ENCODE measurements around the gene CBLB.

The CBLB gene

GRCh38 chr3:105836533-105836932 lies 32.3 kb downstream of the CBLB start:
- H3K36me3 ChIP-seq (ENCODE audit: control insufficient read depth, insufficient read depth, low read length), result no peaks in the 10 kb centered on the region
- no peaks in the 10 kb centered on the region for H3K9me3 ChIP-seq (ENCODE audit: control insufficient read depth, low read length)
- 93 to 94% methylated on average over 5 of the region's 5 CpGs for WGBS, 2 experiments
- H3K4me1 ChIP-seq (ENCODE audit: control insufficient read depth, insufficient read depth, low read length), result no peaks in the 10 kb centered on the region
- no peak overlapping the region for H3K27ac ChIP-seq (ENCODE audit: insufficient read depth, low read depth, low read length, poor library complexity, severe bottlenecking)
- no peaks in the 10 kb centered on the region for H3K27me3 ChIP-seq (ENCODE audit: control insufficient read depth, insufficient read depth, low read length, poor library complexity, severe bottlenecking)
- no peak overlapping the region for H3K4me3 ChIP-seq (ENCODE audit: insufficient read depth, low read depth, low read length)

GRCh38 chr3:105835606-105836005 lies 33.2 kb downstream of the CBLB start:
- Histone ChIP-seq H3K4me1 (ENCODE audit: control insufficient read depth, insufficient read depth, low read length) (no peaks in the 10 kb centered on the region), H3K9me3 (ENCODE audit: control insufficient read depth, low read length) (no peaks in the 10 kb centered on the region), H3K4me3 (ENCODE audit: insufficient read depth, low read depth, low read length) (no peak overlapping the region), H3K36me3 (ENCODE audit: control insufficient read depth, insufficient read depth, low read length) (no peaks in the 10 kb centered on the region), H3K27ac (ENCODE audit: insufficient read depth, low read depth, low read length, poor library complexity, severe bottlenecking) (no peak overlapping the region), H3K27me3 (ENCODE audit: control insufficient read depth, insufficient read depth, low read length, poor library complexity, severe bottlenecking) (no peaks in the 10 kb centered on the region)

DNA sequence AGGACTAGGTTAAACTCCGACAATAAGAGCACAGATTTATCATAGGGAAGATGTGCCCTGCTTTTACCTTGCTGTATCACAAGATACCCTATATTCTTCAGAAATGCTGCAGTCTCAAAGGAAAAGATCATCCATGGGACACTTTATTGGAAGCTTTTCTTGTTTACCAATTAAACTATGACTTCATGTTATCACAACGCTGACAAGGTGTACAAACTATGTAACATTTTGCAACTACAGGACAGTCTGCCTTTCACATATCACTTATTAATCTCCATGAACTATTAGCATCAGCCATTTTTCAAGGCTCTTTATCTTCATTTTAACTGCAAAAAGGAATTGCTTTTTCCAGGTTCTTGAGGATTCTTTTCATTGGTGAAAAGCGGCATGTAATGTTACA lies 34.0 kb downstream of the CBLB start:
- Histone ChIP-seq H3K4me1 (ENCODE audit: control insufficient read depth, insufficient read depth, low read length) (no peaks in the 10 kb centered on the region), H3K4me3 (ENCODE audit: insufficient read depth, low read depth, low read length) (no peak overlapping the region), H3K9me3 (ENCODE audit: control insufficient read depth, low read length) (no peaks in the 10 kb centered on the region), H3K27ac (ENCODE audit: insufficient read depth, low read depth, low read length, poor library complexity, severe bottlenecking) (no peak overlapping the region), H3K27me3 (ENCODE audit: control insufficient read depth, insufficient read depth, low read length, poor library complexity, severe bottlenecking) (no peaks in the 10 kb centered on the region), H3K36me3 (ENCODE audit: control insufficient read depth, insufficient read depth, low read length) (no peaks in the 10 kb centered on the region)
- 94 to 98% methylated on average over 2 of the region's 3 CpGs for WGBS, 2 experiments

- no peaks in the 10 kb centered on the region for H3K27me3 ChIP-seq (ENCODE audit: control insufficient read depth, insufficient read depth, low read length, poor library complexity, severe bottlenecking)
- no peak overlapping the region for H3K4me3 ChIP-seq (ENCODE audit: insufficient read depth, low read depth, low read length)
- no peaks in the 10 kb centered on the region for H3K36me3 ChIP-seq (ENCODE audit: control insufficient read depth, insufficient read depth, low read length)
- H3K9me3 ChIP-seq (ENCODE audit: control insufficient read depth, low read length), result no peaks in the 10 kb centered on the region
- no peaks in the 10 kb centered on the region for H3K4me1 ChIP-seq (ENCODE audit: control insufficient read depth, insufficient read depth, low read length)
- 89 to 93% methylated on average over 4 of the region's 4 CpGs for WGBS, 2 experiments
- no peak overlapping the region for H3K27ac ChIP-seq (ENCODE audit: insufficient read depth, low read depth, low read length, poor library complexity, severe bottlenecking)
Observed at GRCh38 chr3:105832644-105833043, 36.2 kb downstream of the CBLB start.

- WGBS, 2 experiments, result 93 to 97% methylated on average over 2 of the region's 2 CpGs
- no peak overlapping the region for H3K27ac ChIP-seq (ENCODE audit: insufficient read depth, low read depth, low read length, poor library complexity, severe bottlenecking)
- no peaks in the 10 kb centered on the region for H3K9me3 ChIP-seq (ENCODE audit: control insufficient read depth, low read length)
- no peaks in the 10 kb centered on the region for H3K4me1 ChIP-seq (ENCODE audit: control insufficient read depth, insufficient read depth, low read length)
- H3K27me3 ChIP-seq (ENCODE audit: control insufficient read depth, insufficient read depth, low read length, poor library complexity, severe bottlenecking), result no peaks in the 10 kb centered on the region
- no peaks in the 10 kb centered on the region for H3K36me3 ChIP-seq (ENCODE audit: control insufficient read depth, insufficient read depth, low read length)
- no peak overlapping the region for H3K4me3 ChIP-seq (ENCODE audit: insufficient read depth, low read depth, low read length)
Observed at GRCh38 chr3:105830836-105831235, 38.0 kb downstream of the CBLB start.

DNA sequence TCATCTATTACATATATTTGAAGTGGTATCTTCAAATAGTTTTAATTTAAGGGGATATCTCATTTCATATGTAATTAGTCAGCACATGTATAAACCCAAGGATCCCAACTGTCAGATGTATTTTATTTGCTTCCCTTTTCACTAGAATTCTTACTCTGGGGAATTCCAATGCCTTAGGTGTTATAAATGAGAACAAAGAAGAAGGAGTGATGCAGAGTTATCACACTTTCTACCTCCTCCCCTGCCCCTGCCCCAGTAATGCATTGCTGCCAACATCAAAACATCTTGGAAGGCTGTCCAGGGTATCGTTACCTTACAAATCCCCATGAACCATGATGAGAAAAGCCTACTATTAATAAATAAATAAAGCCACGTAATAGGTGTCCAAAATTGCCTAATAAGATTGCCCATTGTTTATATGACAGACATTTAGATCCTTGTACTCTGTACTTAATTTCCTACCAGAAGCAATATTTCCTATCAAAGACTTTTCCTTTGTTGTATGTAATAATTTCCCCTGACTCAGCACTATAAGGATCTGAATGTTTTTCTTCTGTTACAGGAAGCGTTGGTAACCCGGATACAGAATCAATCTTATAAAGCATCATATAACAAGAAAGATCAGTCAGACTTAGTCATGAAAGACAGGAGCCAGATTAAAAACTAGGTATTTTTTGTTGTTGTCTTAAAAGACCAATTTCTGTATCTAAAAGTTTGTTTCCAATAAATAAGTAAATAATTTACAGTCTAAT lies 38.8 kb downstream of the CBLB start:
- H3K27ac ChIP-seq (ENCODE audit: insufficient read depth, low read depth, low read length, poor library complexity, severe bottlenecking), result no peak overlapping the region
- H3K4me3 ChIP-seq (ENCODE audit: insufficient read depth, low read depth, low read length), result no peak overlapping the region
- no peaks in the 10 kb centered on the region for H3K36me3 ChIP-seq (ENCODE audit: control insufficient read depth, insufficient read depth, low read length)
- H3K4me1 ChIP-seq (ENCODE audit: control insufficient read depth, insufficient read depth, low read length), result no peaks in the 10 kb centered on the region
- WGBS, 2 experiments, result 97 to 100% methylated on average over 3 to 4 of the region's 4 CpGs
- no peaks in the 10 kb centered on the region for H3K27me3 ChIP-seq (ENCODE audit: control insufficient read depth, insufficient read depth, low read length, poor library complexity, severe bottlenecking)
- H3K9me3 ChIP-seq (ENCODE audit: control insufficient read depth, low read length), result no peaks in the 10 kb centered on the region

DNA sequence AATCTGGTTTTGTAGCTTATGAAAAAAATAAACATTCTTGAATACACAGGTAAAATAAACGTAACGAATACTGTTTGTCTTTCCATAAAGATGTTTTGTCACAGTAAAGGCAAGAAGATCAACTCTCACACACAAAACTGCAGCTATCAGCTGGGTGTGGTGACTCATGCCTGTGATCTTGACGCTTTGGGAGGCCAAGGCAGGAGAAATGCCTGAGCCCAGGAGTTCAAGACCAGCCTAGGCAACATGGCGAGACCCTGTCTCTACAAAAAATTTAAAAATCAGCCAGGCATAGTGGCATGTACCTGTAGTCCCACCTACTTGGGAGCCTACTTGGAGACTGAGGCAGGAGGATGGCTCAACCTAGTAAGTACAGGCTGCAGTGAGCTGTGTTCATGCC lies 39.6 kb downstream of the CBLB start:
- Histone ChIP-seq H3K4me1 (ENCODE audit: control insufficient read depth, insufficient read depth, low read length) (no peaks in the 10 kb centered on the region), H3K27ac (ENCODE audit: insufficient read depth, low read depth, low read length, poor library complexity, severe bottlenecking) (no peak overlapping the region), H3K36me3 (ENCODE audit: control insufficient read depth, insufficient read depth, low read length) (no peaks in the 10 kb centered on the region), H3K9me3 (ENCODE audit: control insufficient read depth, low read length) (no peaks in the 10 kb centered on the region), H3K27me3 (ENCODE audit: control insufficient read depth, insufficient read depth, low read length, poor library complexity, severe bottlenecking) (no peaks in the 10 kb centered on the region), H3K4me3 (ENCODE audit: insufficient read depth, low read depth, low read length) (no peak overlapping the region)
- 86 to 93% methylated on average over 4 of the region's 4 CpGs for WGBS, 2 experiments

DNA sequence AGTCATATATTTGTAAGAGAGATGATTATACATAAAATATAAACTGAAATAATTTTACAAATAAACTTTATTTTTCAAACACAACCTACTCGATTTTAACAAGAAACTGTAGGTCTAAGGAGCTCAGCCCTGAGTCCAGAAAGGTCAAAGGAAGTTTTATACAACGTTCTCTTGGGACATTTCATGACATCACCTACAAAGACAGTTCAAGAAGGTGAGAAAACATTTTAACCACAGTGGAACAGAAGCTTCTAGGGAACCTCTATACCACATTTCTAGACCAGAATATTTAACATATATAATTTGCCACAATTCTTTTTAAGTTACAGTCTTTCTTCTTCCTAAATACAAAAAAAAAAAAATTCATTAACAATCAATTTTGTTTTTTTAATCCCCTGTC lies 40.1 kb downstream of the CBLB start:
- no peak overlapping the region for H3K4me3 ChIP-seq (ENCODE audit: insufficient read depth, low read depth, low read length)
- H3K9me3 ChIP-seq (ENCODE audit: control insufficient read depth, low read length), result no peaks in the 10 kb centered on the region
- no peaks in the 10 kb centered on the region for H3K36me3 ChIP-seq (ENCODE audit: control insufficient read depth, insufficient read depth, low read length)
- 86 to 89% methylated on average over 2 of the region's 2 CpGs for WGBS, 2 experiments
- H3K27ac ChIP-seq (ENCODE audit: insufficient read depth, low read depth, low read length, poor library complexity, severe bottlenecking), result no peak overlapping the region
- no peaks in the 10 kb centered on the region for H3K4me1 ChIP-seq (ENCODE audit: control insufficient read depth, insufficient read depth, low read length)
- no peaks in the 10 kb centered on the region for H3K27me3 ChIP-seq (ENCODE audit: control insufficient read depth, insufficient read depth, low read length, poor library complexity, severe bottlenecking)

DNA sequence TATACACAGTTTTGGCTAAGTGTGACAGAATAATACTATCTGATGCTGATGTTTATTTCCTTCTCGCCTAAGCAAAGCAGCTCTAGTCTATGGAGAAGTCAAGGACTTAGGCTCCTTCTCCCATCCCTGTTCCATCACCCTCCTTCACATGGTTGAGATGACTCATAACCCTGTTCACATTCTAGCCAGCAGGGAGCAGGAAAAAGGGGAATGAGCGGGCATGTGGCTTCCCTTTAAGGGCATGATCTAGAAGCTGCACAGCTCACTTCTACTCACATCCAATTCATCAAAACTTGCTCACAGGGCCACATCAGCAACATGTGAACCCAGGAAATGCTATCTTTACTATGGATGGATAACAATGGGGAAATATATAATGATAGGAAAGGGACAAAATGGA lies 40.9 kb downstream of the CBLB start:
- Histone ChIP-seq H3K9me3 (ENCODE audit: control insufficient read depth, low read length) (no peaks in the 10 kb centered on the region), H3K27me3 (ENCODE audit: control insufficient read depth, insufficient read depth, low read length, poor library complexity, severe bottlenecking) (no peaks in the 10 kb centered on the region), H3K4me1 (ENCODE audit: control insufficient read depth, insufficient read depth, low read length) (no peaks in the 10 kb centered on the region), H3K4me3 (ENCODE audit: insufficient read depth, low read depth, low read length) (no peak overlapping the region), H3K36me3 (ENCODE audit: control insufficient read depth, insufficient read depth, low read length) (peaks cover 2% of the 10 kb centered on the region), H3K27ac (ENCODE audit: insufficient read depth, low read depth, low read length, poor library complexity, severe bottlenecking) (no peak overlapping the region)
- WGBS, 2 experiments, result 93 to 100% methylated on average over 1 to 2 of the region's 2 CpGs

DNA sequence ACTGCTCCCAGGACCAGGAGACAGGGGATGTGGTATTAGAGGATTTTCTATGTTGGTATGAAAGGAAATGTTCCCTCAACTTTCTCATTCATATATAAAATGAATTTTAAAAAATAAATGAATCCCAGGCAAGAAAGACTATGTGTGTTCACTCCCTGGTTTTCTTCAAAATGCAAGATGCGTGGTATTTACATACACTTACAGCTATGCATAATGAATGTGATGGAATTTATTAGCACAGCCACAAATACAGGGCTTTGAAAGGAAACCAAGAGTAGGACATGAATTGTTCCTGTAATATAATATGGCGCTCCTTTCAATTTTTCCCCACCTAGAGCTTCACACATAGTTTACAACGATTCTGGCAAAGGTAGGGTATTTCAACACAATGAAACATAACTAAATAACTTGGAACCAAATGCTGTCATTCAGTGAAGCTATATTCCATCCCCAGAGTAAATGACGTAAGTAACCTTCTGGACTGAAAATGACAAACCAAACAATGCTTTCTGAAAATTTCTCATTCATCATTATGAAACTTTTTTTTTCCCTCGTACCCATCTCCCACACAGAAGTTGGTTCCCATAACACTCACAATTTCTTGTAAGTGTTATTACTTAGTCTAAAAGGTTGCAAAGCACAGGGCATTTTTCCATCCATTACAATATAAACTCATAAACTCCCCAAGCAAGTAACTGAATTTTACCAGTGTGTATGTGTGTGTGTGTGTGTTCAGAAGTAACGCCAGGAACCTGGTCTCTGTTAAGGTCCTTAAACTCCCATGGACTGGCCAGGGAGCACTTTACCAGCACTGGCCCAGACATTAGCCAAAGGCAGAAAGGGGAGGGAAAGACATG lies 41.8 kb downstream of the CBLB start:
- Histone ChIP-seq H3K27me3 (ENCODE audit: control insufficient read depth, insufficient read depth, low read length, poor library complexity, severe bottlenecking) (no peaks in the 10 kb centered on the region), H3K4me1 (ENCODE audit: control insufficient read depth, insufficient read depth, low read length) (no peaks in the 10 kb centered on the region), H3K4me3 (ENCODE audit: insufficient read depth, low read depth, low read length) (no peak overlapping the region), H3K27ac (ENCODE audit: insufficient read depth, low read depth, low read length, poor library complexity, severe bottlenecking) (no peak overlapping the region), H3K9me3 (ENCODE audit: control insufficient read depth, low read length) (no peaks in the 10 kb centered on the region), H3K36me3 (ENCODE audit: control insufficient read depth, insufficient read depth, low read length) (peaks cover 4% of the 10 kb centered on the region)
- WGBS, 2 experiments, result 90 to 96% methylated on average over 4 to 5 of the region's 6 CpGs
